GM18873 (cell line): ENCODE measurements around the gene TMEM131L.

Source experiments
- ATAC-seq: cut with Tn5 transposase; IDR thresholded peaks from one replicate; pipeline ENCODE4 v1.9.1; 2021; ENCODE audit warnings: mild to moderate bottlenecking, moderate library complexity, moderate number of reproducible peaks; ENCODE audit not compliant: unreplicated experiment, low FRiP score

TMEM131L gene

DNA sequence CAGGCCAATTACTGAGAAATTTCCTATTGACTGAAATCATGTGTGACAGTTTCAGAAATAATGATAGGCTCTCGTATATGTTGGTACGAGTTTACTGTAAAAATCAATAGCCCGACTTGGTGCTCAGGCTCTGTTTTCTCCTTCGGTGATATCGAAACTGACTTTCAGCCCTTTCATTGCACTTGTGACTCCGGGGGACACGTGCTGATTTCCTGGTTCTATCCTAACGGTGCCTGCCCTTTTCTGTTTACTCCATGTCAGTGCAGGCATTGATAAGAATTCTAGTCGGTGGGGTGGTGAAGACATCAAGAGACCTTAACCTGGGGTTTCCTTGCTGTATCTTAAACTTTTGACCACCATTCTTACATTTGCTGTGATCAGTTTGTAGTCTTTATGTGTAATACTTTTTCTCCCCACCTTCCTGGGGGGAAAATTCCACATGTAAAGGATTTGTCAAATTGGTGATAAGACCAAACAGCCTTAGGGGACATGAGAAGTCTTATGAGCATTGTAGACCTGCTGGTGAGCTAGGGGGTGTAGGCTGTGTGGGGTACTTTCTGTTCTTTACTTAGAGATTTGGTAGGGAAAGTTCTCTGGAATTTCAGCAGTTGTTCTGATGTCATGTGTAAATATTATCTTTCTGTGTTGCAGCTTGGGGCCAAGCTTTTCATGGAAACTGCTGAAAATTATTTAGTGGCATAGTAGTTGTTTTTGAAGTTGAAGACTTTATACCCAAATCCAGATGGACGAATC lies 52.7 kb downstream of the TMEM131L start:
- ATAC-seq, result no peak

DNA sequence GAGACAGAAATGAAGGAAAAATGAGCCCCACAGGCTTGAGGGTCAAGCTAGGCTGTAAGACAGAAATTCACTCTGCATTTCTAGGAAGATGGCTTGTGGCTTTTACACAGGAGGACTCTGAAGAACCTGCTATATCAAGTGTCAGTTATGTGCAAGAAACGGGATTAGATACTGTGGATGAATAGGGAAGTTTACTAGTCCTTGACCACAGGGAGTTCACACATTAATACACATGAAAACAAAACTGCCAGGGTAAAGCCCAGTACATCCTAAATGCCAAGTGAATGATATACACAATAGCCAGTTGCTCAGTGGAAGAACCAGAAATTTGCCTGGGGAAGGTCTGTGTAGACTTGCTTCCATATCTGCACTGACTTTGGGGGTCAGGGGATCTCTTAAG lies 53.5 kb downstream of the TMEM131L start:
- no peak for ATAC-seq

DNA sequence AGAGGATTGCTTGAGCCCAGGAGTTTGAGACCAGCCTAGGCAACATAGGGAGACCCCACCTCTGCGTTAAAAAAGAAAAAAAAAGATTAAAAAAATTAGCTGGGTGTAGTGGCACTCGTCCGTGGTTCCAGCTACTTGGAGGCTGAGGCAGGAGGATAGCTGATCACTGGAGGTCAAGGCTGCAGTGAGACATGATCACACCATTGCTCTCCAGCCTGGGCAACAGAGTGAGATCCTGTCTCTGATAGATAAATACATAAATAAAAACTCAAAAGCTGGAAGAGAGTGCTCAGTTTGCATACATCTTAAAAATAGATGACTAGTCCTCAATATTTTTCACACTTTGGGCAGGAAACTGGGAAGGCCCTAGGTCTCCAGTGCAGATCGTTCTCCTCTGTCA lies 54.1 kb downstream of the TMEM131L start:
- ATAC-seq, result no peak

GRCh38 chr4:153520801-153521329 lies 54.7 kb downstream of the TMEM131L start:
- no peak for ATAC-seq

DNA sequence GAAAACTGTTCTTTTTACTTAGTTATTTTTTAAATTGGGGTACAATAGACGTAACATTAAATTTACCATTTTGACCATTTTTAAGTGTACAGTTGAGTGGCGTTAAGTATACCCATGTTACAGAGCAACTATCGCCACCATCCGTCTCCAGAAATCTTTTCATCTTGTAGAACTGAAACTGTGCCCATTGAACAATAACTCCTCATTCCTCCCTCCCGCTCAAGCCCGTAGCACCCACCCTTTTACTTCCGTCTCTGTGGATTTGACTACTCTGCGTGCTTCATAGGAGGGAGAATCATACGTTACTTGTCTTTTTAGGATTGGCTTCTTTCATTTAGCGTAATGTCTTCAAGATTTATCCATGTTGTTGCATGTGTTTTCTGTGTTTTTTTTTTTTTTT lies 55.3 kb downstream of the TMEM131L start:
- ATAC-seq, result no peak

- ATAC-seq, result peak; percentile 31
Observed at GRCh38 chr4:153521999-153522801, 56.0 kb downstream of the TMEM131L start.

DNA sequence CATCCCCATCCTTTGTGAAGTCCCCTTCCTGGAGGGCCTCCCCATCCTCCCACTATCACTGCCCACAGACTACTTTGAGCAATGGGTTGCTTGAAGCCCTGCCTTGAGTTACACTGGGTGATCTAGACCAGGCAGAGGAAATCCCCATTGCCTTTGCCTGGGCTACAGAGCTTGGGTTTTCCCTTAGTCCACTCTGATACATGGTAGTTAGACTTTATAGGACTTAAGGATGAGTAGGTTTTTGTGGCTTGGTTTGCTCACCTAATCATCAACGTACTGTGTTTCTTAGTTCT lies 56.6 kb downstream of the TMEM131L start:
- ATAC-seq, result peak; percentile 46

DNA sequence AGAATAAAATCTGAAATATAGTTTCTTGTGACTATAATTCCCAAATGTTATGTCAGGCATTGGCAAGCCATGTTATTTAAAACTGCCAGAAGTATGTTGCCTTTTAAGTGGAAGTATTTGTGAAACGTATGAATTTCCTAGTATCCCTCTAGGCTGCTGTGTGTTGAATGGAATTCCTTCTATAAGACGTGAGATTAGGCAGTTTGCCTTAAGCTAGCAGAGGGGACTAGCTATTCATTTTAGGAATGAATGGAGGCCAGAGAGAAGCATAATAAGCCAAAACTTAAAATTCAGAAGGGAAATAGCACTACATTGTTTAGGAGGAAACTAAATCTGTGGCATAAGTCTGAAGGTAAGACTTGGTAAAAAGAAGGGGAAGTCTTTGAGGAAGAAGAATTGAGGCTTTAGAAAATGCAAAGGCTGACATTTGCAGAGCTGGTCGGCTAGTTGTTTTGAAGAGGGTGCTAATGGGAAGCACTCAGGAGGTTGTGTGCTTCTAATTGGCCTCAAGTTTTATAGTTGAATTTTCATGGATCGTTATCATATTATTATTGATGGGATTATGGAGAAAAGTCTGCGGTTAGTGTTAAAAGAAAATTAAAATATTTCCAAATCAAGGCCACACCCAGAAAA lies 57.1 kb downstream of the TMEM131L start:
- ATAC-seq, result no peak

DNA sequence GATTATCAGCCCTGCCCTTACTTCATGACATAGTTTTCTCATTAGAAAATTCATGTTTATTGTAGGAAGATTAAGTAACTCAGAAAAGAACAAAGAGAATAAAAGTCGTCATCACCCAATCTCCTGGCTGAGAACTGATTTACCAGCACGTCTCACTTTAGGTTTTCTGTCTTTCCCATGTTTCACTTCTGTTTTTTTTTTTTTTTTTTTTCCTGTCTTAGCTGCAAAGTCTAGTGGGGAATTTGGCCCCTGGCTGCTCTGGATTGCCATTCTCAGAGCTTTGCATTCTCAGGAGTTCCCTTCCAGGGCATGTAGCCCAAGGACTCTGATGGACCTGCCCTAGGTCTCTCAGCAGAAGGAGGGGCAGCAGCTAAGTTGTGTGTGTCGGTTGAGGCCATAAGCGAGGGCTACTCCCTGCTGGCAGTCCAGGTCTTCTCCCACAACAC lies 57.8 kb downstream of the TMEM131L start:
- ATAC-seq, result no peak

GRCh38 chr4:153524682-153525081 lies 58.5 kb downstream of the TMEM131L start:
- no peak for ATAC-seq

GRCh38 chr4:153527690-153528089 lies 61.5 kb downstream of the TMEM131L start:
- ATAC-seq, result no peak

GRCh38 chr4:153528705-153529485 lies 62.7 kb downstream of the TMEM131L start:
- ATAC-seq, result peak; percentile 43

DNA sequence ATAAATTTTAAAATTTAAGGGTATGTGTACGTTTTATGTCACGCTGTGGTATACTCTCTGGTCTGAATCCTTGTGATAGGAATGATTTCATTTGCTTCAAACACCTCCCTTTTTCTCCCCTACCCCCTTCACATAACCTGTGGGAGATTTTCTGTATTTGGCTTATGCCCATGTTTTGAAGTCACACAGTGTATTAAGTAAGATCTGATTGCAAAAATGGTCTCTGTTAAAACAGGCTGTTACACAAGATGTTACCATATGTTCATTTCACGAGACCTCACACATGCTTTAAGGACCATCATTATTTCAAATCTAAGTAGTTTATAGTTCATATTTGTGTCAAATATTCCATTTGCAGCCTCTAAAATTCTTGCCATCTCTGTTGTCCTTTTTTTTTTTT lies 63.5 kb downstream of the TMEM131L start:
- no peak for ATAC-seq

- ATAC-seq, result no peak
Observed at GRCh38 chr4:153530284-153530999, 64.3 kb downstream of the TMEM131L start.

- no peak for ATAC-seq
Observed at GRCh38 chr4:153531000-153531358, 64.8 kb downstream of the TMEM131L start.

DNA sequence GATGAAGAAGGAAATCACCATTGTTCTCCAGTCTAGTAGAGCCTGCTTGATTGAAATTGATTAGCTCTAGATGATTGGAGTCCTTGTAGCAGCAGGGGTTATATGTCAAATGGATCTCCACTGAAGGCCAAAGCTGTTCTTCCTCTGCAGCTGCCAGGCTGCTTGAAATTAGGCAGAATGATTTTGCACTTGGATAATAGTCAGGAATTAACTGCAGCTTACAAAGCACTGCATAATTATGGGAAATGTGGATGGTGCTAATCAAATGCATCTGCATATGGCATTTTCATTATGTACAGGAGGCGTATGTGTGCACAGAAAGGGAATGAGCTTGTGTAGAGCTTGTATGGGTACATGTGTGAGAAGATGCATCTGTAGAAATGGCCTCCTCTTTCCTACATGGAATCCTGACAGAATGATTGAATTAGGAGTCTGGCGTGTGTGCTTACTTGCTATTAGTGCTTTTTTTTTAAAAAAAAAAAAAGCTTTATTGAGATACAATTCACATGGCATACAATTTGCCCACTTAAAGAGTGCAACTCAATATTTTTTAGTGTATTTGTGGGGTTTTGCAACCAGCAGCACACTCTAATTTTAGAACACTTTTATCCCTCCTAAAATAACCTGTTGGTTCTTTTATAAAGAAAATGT lies 65.9 kb downstream of the TMEM131L start:
- ATAC-seq, result no peak

DNA sequence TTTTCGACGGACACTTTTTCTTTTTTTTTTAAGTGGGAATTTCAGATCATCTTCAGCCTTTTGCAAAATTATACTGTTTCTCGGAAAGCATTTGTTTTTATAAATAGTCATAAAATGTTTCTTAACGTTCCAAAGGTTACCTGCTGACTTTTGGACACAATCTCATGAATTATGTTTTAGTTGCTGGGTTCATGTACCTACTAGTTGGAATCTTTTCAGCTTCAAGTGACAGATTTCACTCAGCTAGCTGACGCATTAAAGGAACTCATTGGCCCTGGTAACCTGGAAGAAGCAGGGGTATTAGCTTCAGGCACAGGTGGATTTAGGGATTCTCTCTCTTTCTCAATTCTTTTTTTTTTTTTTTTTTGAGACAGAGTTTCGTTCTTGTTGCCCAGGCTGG lies 66.5 kb downstream of the TMEM131L start:
- no peak for ATAC-seq

DNA sequence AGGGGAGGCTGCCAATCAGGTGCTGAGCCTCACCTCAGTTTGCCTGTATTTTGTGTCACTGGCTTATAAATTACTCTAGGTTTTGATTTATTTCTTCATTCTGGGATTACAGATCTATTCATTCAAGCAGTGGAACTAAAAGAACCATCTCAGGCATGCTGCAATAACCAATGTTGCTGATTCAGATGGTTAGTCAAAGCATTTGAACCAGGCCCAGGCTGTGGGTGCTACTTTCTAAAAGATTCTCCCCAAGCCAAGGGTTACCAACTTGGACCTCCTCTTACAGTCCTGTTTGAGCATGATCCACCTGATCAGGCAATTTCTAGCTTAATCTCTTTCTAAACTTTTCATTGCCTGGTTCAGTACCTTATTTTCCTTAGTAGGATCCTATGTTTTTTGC lies 67.2 kb downstream of the TMEM131L start:
- no peak for ATAC-seq

DNA sequence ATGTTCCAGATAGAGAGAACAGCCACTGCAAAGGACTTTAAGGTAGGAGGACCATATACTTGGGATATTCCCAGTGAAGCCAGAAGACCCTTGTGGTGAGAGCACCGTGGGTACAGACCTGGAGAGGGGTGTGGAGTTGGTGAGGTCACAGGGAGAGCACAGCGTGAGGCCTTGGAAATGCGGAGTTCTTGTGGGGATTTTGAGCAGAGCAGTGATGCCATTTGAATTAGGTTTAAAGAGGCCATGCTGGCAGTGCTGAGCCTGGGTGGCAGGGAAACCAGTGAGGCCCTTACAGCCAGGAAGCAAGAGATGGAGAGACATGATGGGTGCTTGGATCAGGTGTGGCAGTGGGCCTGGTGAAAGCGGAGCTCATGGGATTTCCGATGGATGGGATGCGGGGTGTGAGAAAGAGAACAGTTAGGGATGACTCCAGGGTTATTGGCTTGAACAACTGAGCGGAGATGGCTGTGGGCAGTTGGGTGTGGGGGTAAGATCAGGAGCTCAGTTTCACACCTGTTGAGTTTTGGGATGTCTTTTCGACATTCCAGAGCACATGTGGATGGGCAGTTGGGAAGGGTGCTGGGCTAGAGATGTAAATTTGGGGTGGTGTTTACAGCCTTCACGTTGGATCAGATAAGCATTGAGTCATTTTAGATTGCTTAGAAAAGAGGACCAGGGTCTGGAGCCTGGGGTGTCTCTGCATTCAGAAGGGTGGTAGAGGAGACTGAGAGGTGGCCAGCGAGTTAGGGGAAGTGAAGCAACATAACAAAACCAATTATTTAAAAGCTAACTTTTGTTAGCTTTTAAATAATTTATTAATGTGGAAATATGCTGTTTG lies 68.9 kb downstream of the TMEM131L start:
- no peak for ATAC-seq
